Kidney (tissue), 14 donors: Measurements from ENCODE around the gene ARHGEF28. TPM values are rescaled to one million over a fixed set of nuclear protein-coding genes. Genes with fewer than 3 reads are reported as not detected.

Experiments used
- DNase-seq, 5 donors: peaks; one replicate each; pipeline ENCODE4 v3.0.0-alpha.2; 2013 to 2020
- FAIRE-seq: peaks from 2 replicates; lab custom pipeline; 2012; peaks lifted over from hg19 to GRCh38; lab: Jason Lieb, UNC
- H3K27ac ChIP-seq, 2 donors: one replicate each; pipeline ENCODE4 v1.7.0; 2013; ENCODE audit warnings: low read depth in 2 of 2, low read length in 2 of 2, inconsistent platforms in 1 of 2
- H3K27me3 ChIP-seq: one replicate; pipeline ENCODE4 v1.7.1; 2013; ENCODE audit warnings: low read length, inconsistent platforms; ENCODE audit not compliant: control insufficient read depth, insufficient read depth
- H3K36me3 ChIP-seq, 3 donors: one replicate each; pipeline versions ENCODE4 v1.7.0 to v1.7.1; 2013; ENCODE audit warnings: low read length in 3 of 3, control low read depth in 1 of 3, inconsistent platforms in 1 of 3; ENCODE audit not compliant: insufficient read depth in 3 of 3, control insufficient read depth in 2 of 3
- H3K4me1 ChIP-seq, 3 donors: one replicate each; pipeline versions ENCODE4 v1.7.0 to v1.7.1; 2013; ENCODE audit warnings: low read length in 3 of 3, inconsistent platforms in 1 of 3, low read depth in 1 of 3; ENCODE audit not compliant: control insufficient read depth in 2 of 3, insufficient read depth in 2 of 3
- H3K4me3 ChIP-seq, 3 donors: one replicate each; pipeline versions ENCODE4 v1.7.0 to v1.8.1; 2013; ENCODE audit warnings: low read length in 3 of 3, control low read depth in 1 of 3, inconsistent platforms in 1 of 3
- H3K9ac ChIP-seq, 3 donors: one replicate each; pipeline versions ENCODE4 v1.7.0 to v1.7.1; 2013; ENCODE audit warnings: low read length in 3 of 3, control low read depth in 1 of 3, inconsistent platforms in 1 of 3
- H3K9me3 ChIP-seq, 3 donors: one replicate each; pipeline versions ENCODE4 v1.7.0 to v1.7.1; 2013; ENCODE audit warnings: low read length in 3 of 3, control low read depth in 1 of 3, inconsistent platforms in 1 of 3; ENCODE audit not compliant: control insufficient read depth in 2 of 3, insufficient read depth in 1 of 3
- intact Hi-C: fragments of 100-400 bp; cut with DNase I; formaldehyde crosslinking; loops from one replicate; pipeline ENCODE4 v1.11.1; 2022
- polyA plus RNA-seq: library from polyadenylated mRNA; stranded (reverse); fragments of 350-450 nt; fragmentation: Illumina TruSeq; extraction: RNeasy Lipid Tissue Mini Kit (QIAGEN cat#74804); gene quantifications from one replicate; pipeline ENCODE4 v1.2.3, GENCODE V29; 2014; ENCODE audit warnings: low read depth, low replicate concordance; ENCODE audit not compliant: insufficient read depth
- total RNA-seq: library from RNA; stranded (reverse); fragmentation: NEBNext Ultra II Directional; extraction: Animal tissue kit (Norgen Biotek cat#: 25700); gene quantifications from one replicate; pipeline ENCODE4 v1.2.1, GENCODE V29; 2021
- TF ChIP-seq, protein P1 (sequence below): IDR thresholded peaks from 3 replicates; pipeline ENCODE4 v1.5.1; 2012; ENCODE audit warnings: mild to moderate bottlenecking, moderate library complexity, borderline replicate concordance; ENCODE audit not compliant: insufficient read depth; ENCODE audit errors: extremely low read depth
- donor health status: control.
- donor health status: control.
- donor health status: control.
- donor health status: control.
- donor health status: control.
- donor health status: DM: yes; HTN: yes; CAD: no.
- donor health status: Normal renal cell carcinoma (clear cell type).

The ARHGEF28 gene
- total and polyA plus RNA-seq, 2 donors from 2014 or later: 21.9 to 66.3 TPM

DNA sequence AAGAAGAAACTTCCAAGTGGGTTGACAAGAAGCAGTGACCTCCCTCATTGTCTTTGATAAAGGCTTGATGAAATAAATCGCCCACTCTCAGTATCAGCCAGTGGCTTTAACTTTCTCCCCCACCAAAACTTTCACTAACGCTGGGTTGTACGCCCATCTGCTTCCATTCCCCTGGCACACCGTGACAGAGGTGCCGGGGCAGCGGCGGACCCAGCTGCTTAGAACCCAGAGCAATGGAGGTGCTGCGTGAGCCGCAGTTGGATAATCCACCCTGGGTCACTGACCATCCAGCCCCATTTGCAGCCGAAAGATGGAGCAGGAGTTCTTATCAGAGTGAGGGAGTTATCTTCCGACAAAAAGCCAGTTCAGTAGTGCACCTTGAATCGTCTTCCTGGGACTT lies 270.7 kb downstream of the ARHGEF28 start:
- Histone ChIP-seq H3K9ac (no peak overlapping the region), H3K9me3 (no peaks in the 10 kb centered on the region), H3K4me3 (no peak overlapping the region), H3K27ac (no peak overlapping the region), H3K27me3 (no peaks in the 10 kb centered on the region), H3K36me3 (peaks cover 5 to 37% (median 34%) of the 10 kb centered on the region in 3 donors), H3K4me1 (peaks cover 0 to 7% (median 4%) of the 10 kb centered on the region in 3 donors)
- TF ChIP-seq, protein P1, sequence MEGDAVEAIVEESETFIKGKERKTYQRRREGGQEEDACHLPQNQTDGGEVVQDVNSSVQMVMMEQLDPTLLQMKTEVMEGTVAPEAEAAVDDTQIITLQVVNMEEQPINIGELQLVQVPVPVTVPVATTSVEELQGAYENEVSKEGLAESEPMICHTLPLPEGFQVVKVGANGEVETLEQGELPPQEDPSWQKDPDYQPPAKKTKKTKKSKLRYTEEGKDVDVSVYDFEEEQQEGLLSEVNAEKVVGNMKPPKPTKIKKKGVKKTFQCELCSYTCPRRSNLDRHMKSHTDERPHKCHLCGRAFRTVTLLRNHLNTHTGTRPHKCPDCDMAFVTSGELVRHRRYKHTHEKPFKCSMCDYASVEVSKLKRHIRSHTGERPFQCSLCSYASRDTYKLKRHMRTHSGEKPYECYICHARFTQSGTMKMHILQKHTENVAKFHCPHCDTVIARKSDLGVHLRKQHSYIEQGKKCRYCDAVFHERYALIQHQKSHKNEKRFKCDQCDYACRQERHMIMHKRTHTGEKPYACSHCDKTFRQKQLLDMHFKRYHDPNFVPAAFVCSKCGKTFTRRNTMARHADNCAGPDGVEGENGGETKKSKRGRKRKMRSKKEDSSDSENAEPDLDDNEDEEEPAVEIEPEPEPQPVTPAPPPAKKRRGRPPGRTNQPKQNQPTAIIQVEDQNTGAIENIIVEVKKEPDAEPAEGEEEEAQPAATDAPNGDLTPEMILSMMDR: no peak
- intact Hi-C loops: no loop called here
- DNase-seq: no peak
- no peak for FAIRE-seq

DNA sequence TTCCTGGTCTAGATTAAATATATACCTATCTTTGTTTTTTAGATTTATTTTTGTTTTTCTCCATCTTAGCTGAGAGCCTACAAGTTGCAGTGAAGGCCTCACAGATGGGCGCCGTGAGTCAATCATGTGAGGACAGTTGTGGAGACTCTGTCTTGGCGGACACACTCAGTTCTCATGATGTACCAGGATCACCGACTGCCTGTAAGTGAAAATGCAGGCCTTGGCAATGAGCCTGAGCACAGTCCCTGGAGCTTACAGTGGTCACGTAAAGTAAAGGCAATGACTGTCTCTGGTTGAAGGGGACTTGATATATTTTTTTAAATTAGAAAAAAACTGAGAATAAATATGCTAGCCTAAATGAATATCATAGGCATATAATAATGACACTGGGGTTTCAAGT lies 271.9 kb downstream of the ARHGEF28 start:
- TF ChIP-seq, protein P1: no peak

DNA sequence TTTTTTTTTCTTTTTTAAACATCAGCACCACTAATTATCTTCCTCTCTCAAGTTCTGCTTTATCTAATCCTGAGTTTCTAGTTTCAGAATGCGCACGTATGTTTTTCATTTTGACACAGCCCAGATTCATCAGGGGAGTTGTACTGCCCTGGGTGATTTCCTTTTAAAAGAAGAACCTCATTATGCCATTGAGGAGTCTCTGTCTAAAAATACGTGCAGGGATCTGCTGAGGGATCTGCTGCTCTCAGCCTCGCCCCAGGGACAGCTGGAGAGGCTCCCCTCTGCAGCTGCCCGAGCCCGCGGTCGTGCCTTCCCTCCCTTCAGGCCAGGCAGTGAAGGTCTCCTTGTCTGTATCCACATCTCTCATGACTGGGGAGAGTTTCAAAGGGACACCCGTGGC lies 273.1 kb downstream of the ARHGEF28 start:
- H3K27me3 ChIP-seq: no peaks in the 10 kb centered on the region
- FAIRE-seq (no peak), DNase-seq (no peak)
- peaks cover 0 to 8% (median 7%) of the 10 kb centered on the region in 3 donors for H3K4me1 ChIP-seq
- no peak overlapping the region for H3K4me3 ChIP-seq
- H3K9ac ChIP-seq: no peak overlapping the region
- H3K36me3 ChIP-seq: peaks cover 0 to 28% (median 19%) of the 10 kb centered on the region in 3 donors
- H3K27ac ChIP-seq: no peak overlapping the region
- intact Hi-C loops: no loop called here
- TF ChIP-seq, protein P1: no peak
- H3K9me3 ChIP-seq: no peaks in the 10 kb centered on the region

More for the DNA sequence above, 271.9 kb downstream of the ARHGEF28 start:
- H3K4me1 ChIP-seq: peaks cover 0 to 8% (median 7%) of the 10 kb centered on the region in 3 donors
- H3K36me3 ChIP-seq: peaks cover 0 to 28% (median 27%) of the 10 kb centered on the region in 3 donors
- DNase-seq (no peak), FAIRE-seq (no peak)
- H3K27ac ChIP-seq: no peak overlapping the region
- intact Hi-C loops: no loop called here
- no peak overlapping the region for H3K4me3 ChIP-seq
- no peaks in the 10 kb centered on the region for H3K9me3 ChIP-seq
- no peak overlapping the region for H3K9ac ChIP-seq
- H3K27me3 ChIP-seq: no peaks in the 10 kb centered on the region

DNA sequence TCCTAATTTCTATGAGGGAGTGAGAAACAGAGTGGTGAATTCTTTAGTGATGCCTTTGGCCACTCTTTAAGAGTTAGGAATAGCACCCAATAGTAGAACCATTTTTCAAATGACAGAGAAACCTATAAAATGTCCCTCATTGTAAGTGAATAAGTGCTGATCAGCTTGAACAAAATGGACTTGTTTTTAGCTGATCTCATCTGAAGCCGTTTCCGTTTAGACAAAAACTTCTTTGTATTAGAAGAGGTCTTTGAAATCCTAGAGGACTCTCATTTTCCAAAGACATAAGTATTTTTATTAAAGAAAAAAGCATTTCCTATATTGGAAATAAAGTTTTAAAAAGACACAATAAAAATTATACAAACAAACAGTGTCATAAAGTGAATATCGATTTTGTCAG lies 273.9 kb downstream of the ARHGEF28 start:
- Histone ChIP-seq H3K4me3 (no peak overlapping the region), H3K4me1 (peaks cover 0 to 8% (median 7%) of the 10 kb centered on the region in 3 donors), H3K27me3 (no peaks in the 10 kb centered on the region), H3K9me3 (no peaks in the 10 kb centered on the region), H3K27ac (no peak overlapping the region), H3K9ac (no peak overlapping the region), H3K36me3 (peaks cover 2 to 32% (median 19%) of the 10 kb centered on the region in 3 donors)
- TF ChIP-seq, protein P1: no peak
- DNase-seq (no peak), FAIRE-seq (no peak)
- intact Hi-C loops: loop anchor here (5.0 kb wide), 1 partner anchor 747 kb away; no protein-coding TSS in a partner anchor
